Measurements from ENCODE around the gene KDM1A.
A peak's percentile ranks its signal among the peaks of the same experiment; 100 is the strongest.

The KDM1A gene

GRCh38 chr1:23069675-23070074 is 50.4 kb downstream of the KDM1A start:
- TF ChIP-seq CTCF (IDR thresholded peaks at IDR 0.05; ENCODE audit: low read depth, low read length) = no peak
- Histone ChIP-seq H3K27ac (no peak overlapping the region), H3K4me3 (ENCODE audit: low read depth, low read length) (no peak overlapping the region), H3K27me3 (ENCODE audit: insufficient read depth, low read depth, severe bottlenecking) (no peaks in the 10 kb centered on the region), H3K36me3 (peaks cover 93% of the 10 kb centered on the region), H3K9me3 (ENCODE audit: severe bottlenecking) (no peaks in the 10 kb centered on the region)
- DNase-seq = no peak

GRCh38 chr1:23074012-23074411 is 54.7 kb downstream of the KDM1A start:
- Histone ChIP-seq H3K4me3 (ENCODE audit: low read depth, low read length) (no peak overlapping the region), H3K9me3 (ENCODE audit: severe bottlenecking) (no peaks in the 10 kb centered on the region), H3K27ac (no peak overlapping the region), H3K36me3 (peaks cover 84% of the 10 kb centered on the region), H3K27me3 (ENCODE audit: insufficient read depth, low read depth, severe bottlenecking) (no peaks in the 10 kb centered on the region)
- TF ChIP-seq CTCF (IDR thresholded peaks at IDR 0.05; ENCODE audit: low read depth, low read length) = no peak
- DNase-seq = no peak

- TF ChIP-seq CTCF (IDR thresholded peaks at IDR 0.05; ENCODE audit: low read depth, low read length) = no peak
- no peak overlapping the region for H3K27ac ChIP-seq
- no peak overlapping the region for H3K4me3 ChIP-seq (ENCODE audit: low read depth, low read length)
- DNase-seq = no peak
- H3K27me3 ChIP-seq (ENCODE audit: insufficient read depth, low read depth, severe bottlenecking) = no peaks in the 10 kb centered on the region
- peaks cover 82% of the 10 kb centered on the region for H3K36me3 ChIP-seq
- H3K9me3 ChIP-seq (ENCODE audit: severe bottlenecking) = no peaks in the 10 kb centered on the region
Observed at GRCh38 chr1:23079025-23079424, 59.8 kb downstream of the KDM1A start.

GRCh38 chr1:23080885-23081284 is 61.6 kb downstream of the KDM1A start:
- Histone ChIP-seq H3K27me3 (ENCODE audit: insufficient read depth, low read depth, severe bottlenecking) (no peaks in the 10 kb centered on the region), H3K9me3 (ENCODE audit: severe bottlenecking) (no peaks in the 10 kb centered on the region), H3K27ac (no peak overlapping the region), H3K36me3 (peaks cover 86% of the 10 kb centered on the region), H3K4me3 (ENCODE audit: low read depth, low read length) (no peak overlapping the region)
- no peak for TF ChIP-seq CTCF (IDR thresholded peaks at IDR 0.05; ENCODE audit: low read depth, low read length)
- no peak for DNase-seq

GRCh38 chr1:23081376-23081775 is 62.1 kb downstream of the KDM1A start:
- no peaks in the 10 kb centered on the region for H3K9me3 ChIP-seq (ENCODE audit: severe bottlenecking)
- TF ChIP-seq CTCF (IDR thresholded peaks at IDR 0.05; ENCODE audit: low read depth, low read length) = peak; percentile 36
- H3K36me3 ChIP-seq = peaks cover 91% of the 10 kb centered on the region
- H3K27me3 ChIP-seq (ENCODE audit: insufficient read depth, low read depth, severe bottlenecking) = no peaks in the 10 kb centered on the region
- H3K4me3 ChIP-seq (ENCODE audit: low read depth, low read length) = no peak overlapping the region
- no peak overlapping the region for H3K27ac ChIP-seq
- DNase-seq = no peak

GRCh38 chr1:23083714-23084480 is 64.6 kb downstream of the KDM1A start:
- Histone ChIP-seq H3K36me3 (peaks cover 97% of the 10 kb centered on the region), H3K27ac (no peak overlapping the region)

More at GRCh38 chr1:23083714-23084480, 64.6 kb downstream of the KDM1A start:
- no peak for DNase-seq
- no peak overlapping the region for H3K4me3 ChIP-seq (ENCODE audit: low read depth, low read length)
- no peaks in the 10 kb centered on the region for H3K27me3 ChIP-seq (ENCODE audit: insufficient read depth, low read depth, severe bottlenecking)
- no peaks in the 10 kb centered on the region for H3K9me3 ChIP-seq (ENCODE audit: severe bottlenecking)
- no peak for TF ChIP-seq CTCF (IDR thresholded peaks at IDR 0.05; ENCODE audit: low read depth, low read length)

Measured in WERI-Rb-1 (cell line).